GM21717 (cell line): ENCODE measurements around the gene HPS4.

Experiments
- ATAC-seq: cut with Tn5 transposase; IDR thresholded peaks from one replicate; pipeline ENCODE4 v1.9.1; 2021; ENCODE audit warnings: mild to moderate bottlenecking, moderate library complexity; ENCODE audit not compliant: unreplicated experiment

HPS4 gene

GRCh38 chr22:26470807-26471206, 12.8 kb downstream of the HPS4 start:
- no peak for ATAC-seq

GRCh38 chr22:26466196-26466595, 17.4 kb downstream of the HPS4 start:
- no peak for ATAC-seq

GRCh38 chr22:26464312-26464711, 19.3 kb downstream of the HPS4 start:
- ATAC-seq = no peak

GRCh38 chr22:26463688-26464087, 19.9 kb downstream of the HPS4 start:
- ATAC-seq = no peak

GRCh38 chr22:26463101-26463661, 20.4 kb downstream of the HPS4 start:
- no peak for ATAC-seq

- no peak for ATAC-seq
Observed at GRCh38 chr22:26462641-26463040, 20.9 kb downstream of the HPS4 start.

- ATAC-seq = no peak
Observed at GRCh38 chr22:26462051-26462450, 21.5 kb downstream of the HPS4 start.

- no peak for ATAC-seq
Observed at GRCh38 chr22:26461188-26461810, 22.3 kb downstream of the HPS4 start.

- no peak for ATAC-seq
Observed at GRCh38 chr22:26460202-26460601, 23.4 kb downstream of the HPS4 start.

- no peak for ATAC-seq
Observed at GRCh38 chr22:26457661-26458272, 25.8 kb downstream of the HPS4 start.

- no peak for ATAC-seq
Observed at GRCh38 chr22:26453812-26454500, 29.6 kb downstream of the HPS4 start.

- no peak for ATAC-seq
Observed at GRCh38 chr22:26453216-26453615, 30.4 kb downstream of the HPS4 start.

- no peak for ATAC-seq
Observed at GRCh38 chr22:26452236-26453016, 31.2 kb downstream of the HPS4 start.

- no peak for ATAC-seq
Observed at GRCh38 chr22:26450453-26451185, 33.0 kb downstream of the HPS4 start.

GRCh38 chr22:26448941-26449340, 34.6 kb downstream of the HPS4 start:
- ATAC-seq = no peak

- ATAC-seq = no peak
Observed at GRCh38 chr22:26448334-26448733, 35.2 kb downstream of the HPS4 start.

GRCh38 chr22:26447584-26448329, 35.8 kb downstream of the HPS4 start:
- no peak for ATAC-seq

GRCh38 chr22:26446808-26447515, 36.6 kb downstream of the HPS4 start:
- no peak for ATAC-seq

- no peak for ATAC-seq
Observed at GRCh38 chr22:26445577-26446275, 37.9 kb downstream of the HPS4 start.
